Measurements from ENCODE around the gene DHRS3. TPM values are rescaled to one million over a fixed set of nuclear protein-coding genes. Genes with fewer than 3 reads are reported as not detected.

The DHRS3 gene
- total RNA-seq, 4 donors from 2014 or later = 73.3 to 86.9 (median 80.2) TPM

DNA sequence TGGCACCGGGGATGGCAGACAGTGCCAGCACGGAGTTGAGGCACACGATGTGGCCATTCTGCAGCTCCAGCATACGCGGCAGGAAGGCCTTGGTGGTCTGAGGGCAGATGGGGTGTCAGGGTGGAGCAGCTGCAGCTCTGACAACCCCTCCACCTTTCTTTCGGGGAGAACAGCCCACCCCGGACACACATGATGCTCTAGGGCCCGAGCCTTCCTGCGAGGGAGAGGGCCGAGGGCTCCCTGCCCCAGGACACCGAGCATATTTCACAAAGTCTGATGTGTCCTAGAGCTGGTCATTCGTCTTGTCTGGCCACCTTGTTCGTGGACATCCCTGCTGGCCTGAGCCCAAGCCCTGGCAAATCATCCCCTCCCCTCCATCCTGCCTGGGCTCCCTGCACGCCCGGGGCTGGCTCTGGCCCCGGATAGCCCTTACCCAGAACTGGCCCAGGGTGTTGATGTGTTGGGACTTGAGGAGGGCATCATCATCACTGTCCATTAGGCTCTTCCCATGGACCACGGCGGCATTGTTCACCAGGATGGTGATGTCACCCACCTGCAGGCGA lies 39.1 kb downstream of the DHRS3 start:
- TF ChIP-seq EP300 (IDR thresholded peaks at IDR 0.05) = no peak
- TF ChIP-seq POLR2A (IDR thresholded peaks at IDR 0.05) = no peak
- TF ChIP-seq POLR2AphosphoS5 (IDR thresholded peaks at IDR 0.05) = no peak
- Histone ChIP-seq H3K4me3 (no peak overlapping the region), H3K27me3 (no peaks in the 10 kb centered on the region), H3K27ac (no peak overlapping the region), H3K9me3 (no peaks in the 10 kb centered on the region), H3K36me3 (peaks cover 54% of the 10 kb centered on the region), H3K4me1 (peaks cover 14% of the 10 kb centered on the region)
- DNase-seq (ENCODE audit: low spot score in 2 of 2) = no peak
- WGBS = 91% methylated on average over 9 of the region's 19 CpGs

DNA sequence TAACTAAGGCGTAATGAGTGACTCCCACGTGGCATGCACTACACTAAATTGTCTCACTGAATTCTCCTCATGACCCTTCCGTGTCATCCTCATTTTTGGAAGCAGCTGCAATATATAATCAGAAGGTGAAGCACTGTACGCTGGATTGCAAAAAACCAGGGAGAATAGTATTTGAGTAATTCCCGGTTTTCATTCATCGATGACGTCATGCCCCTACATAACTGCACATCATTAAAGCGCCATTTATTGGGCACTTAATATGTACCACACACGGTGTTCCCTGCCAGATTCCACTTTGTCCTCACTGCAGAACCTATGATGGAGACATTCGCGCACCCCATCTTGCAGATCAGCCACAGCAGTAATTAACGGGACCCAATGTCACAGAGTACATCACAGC lies 41.0 kb downstream of the DHRS3 start:
- Histone ChIP-seq H3K4me1 (peaks cover 18% of the 10 kb centered on the region), H3K27me3 (no peaks in the 10 kb centered on the region), H3K4me3 (no peak overlapping the region), H3K9me3 (no peaks in the 10 kb centered on the region), H3K27ac (no peak overlapping the region), H3K36me3 (peaks cover 70% of the 10 kb centered on the region)
- 93% methylated on average over 12 of the region's 12 CpGs for WGBS
- TF ChIP-seq, protein P1, sequence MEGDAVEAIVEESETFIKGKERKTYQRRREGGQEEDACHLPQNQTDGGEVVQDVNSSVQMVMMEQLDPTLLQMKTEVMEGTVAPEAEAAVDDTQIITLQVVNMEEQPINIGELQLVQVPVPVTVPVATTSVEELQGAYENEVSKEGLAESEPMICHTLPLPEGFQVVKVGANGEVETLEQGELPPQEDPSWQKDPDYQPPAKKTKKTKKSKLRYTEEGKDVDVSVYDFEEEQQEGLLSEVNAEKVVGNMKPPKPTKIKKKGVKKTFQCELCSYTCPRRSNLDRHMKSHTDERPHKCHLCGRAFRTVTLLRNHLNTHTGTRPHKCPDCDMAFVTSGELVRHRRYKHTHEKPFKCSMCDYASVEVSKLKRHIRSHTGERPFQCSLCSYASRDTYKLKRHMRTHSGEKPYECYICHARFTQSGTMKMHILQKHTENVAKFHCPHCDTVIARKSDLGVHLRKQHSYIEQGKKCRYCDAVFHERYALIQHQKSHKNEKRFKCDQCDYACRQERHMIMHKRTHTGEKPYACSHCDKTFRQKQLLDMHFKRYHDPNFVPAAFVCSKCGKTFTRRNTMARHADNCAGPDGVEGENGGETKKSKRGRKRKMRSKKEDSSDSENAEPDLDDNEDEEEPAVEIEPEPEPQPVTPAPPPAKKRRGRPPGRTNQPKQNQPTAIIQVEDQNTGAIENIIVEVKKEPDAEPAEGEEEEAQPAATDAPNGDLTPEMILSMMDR (IDR thresholded peaks at IDR 0.05) = no peak
- no peak for TF ChIP-seq POLR2A (IDR thresholded peaks at IDR 0.05)
- no peak for TF ChIP-seq POLR2AphosphoS5 (IDR thresholded peaks at IDR 0.05)
- DNase-seq (ENCODE audit: low spot score in 2 of 2) = no peak

DNA sequence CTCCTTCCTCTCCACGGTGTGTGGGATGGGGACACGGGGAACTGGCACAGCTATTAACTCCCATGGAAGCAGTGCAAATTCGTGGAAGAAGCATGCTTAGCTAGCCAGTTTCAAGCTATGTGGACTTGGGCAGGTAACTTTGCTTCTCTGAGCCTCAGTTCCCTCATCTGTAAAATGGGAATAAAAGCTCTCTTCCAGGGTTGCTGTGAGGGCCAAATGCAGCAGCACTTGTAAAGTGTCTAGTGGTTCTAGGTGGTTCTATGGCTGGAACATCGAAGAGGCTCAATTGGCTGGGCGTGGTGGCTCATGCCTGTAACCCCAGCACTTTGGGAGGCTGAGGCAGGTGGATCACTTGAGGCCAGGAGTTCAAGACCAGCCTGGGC lies 43.3 kb downstream of the DHRS3 start:
- Histone ChIP-seq H3K4me3 (no peak overlapping the region), H3K4me1 (peaks cover 4% of the 10 kb centered on the region), H3K36me3 (peaks cover 87% of the 10 kb centered on the region), H3K27ac (no peak overlapping the region), H3K27me3 (no peaks in the 10 kb centered on the region), H3K9me3 (no peaks in the 10 kb centered on the region)
- no peak for DNase-seq (ENCODE audit: low spot score in 2 of 2)
- 96% methylated on average over 5 of the region's 5 CpGs for WGBS
- TF ChIP-seq POLR2A (IDR thresholded peaks at IDR 0.05) (no peak), EP300 (IDR thresholded peaks at IDR 0.05) (no peak), POLR2AphosphoS5 (IDR thresholded peaks at IDR 0.05) (no peak)
- TF ChIP-seq, protein P1 (IDR thresholded peaks at IDR 0.05) = no peak

DNA sequence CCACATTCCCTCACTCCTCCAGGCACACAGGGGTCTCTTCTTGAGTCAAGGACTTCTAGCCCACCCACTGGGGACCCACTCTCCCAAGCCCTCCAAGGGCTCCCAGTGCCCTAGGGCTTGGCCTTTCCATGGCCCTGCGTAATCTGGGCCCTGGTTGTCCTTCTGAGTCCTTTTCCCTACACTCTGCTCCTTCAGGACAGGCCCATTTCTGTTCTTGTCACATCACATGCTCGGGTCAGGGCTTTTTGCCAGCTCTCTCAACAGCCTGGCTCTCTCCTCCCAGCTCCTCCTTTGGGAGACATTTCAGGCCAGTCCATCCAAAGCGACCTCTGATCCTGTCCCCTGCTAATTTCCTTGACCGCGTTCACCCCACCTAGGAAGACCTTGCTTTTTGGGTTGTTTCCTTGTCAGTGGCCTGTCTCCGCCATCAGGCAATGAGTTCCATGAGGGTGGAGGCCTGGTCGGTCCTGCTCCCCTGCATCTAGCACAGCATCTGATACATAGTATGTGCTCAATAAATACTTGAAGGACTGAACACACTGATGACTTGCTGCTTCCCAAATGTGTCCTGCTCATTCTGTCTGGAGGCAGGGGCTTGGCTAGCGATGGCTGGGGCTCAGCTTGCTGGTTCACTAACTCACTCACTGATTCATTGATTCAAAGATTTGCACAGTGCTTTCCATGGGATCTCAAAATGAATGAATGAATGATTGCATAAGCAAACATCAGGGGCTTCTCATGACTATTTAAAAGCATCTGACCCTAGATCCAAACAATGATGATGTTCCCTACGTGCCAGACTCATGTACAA lies 44.8 kb downstream of the DHRS3 start:
- peaks cover 81% of the 10 kb centered on the region for H3K36me3 ChIP-seq
- 89% methylated on average over 9 of the region's 9 CpGs for WGBS
- H3K4me3 ChIP-seq = no peak overlapping the region
- no peaks in the 10 kb centered on the region for H3K9me3 ChIP-seq
- no peaks in the 10 kb centered on the region for H3K27me3 ChIP-seq
- no peak for DNase-seq (ENCODE audit: low spot score in 2 of 2)
- TF ChIP-seq POLR2A (IDR thresholded peaks at IDR 0.05) (no peak), EP300 (IDR thresholded peaks at IDR 0.05) (no peak), POLR2AphosphoS5 (IDR thresholded peaks at IDR 0.05) (no peak)
- TF ChIP-seq, protein P1 (IDR thresholded peaks at IDR 0.05) = no peak
- peaks cover 4% of the 10 kb centered on the region for H3K4me1 ChIP-seq
- H3K27ac ChIP-seq = no peak overlapping the region

DNA sequence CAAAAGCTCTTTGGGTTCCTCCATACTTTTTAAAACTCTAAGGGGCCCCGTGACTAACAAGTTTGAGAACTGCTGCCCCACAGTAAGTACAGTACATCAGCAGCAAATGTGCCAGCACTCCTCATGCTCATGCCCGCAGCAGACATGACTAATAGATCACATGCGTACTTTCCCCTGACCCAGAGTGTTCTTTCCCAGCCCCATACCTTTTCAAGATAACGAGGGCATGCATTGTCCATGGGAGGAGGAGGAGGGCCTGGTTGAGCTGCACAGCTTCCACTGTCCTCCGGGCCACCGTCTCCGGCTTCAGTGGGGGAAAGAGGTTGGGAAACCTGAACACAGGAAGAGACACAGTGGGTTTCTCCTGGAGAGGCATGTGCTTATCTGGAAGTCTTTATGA lies 45.5 kb downstream of the DHRS3 start:
- DNase-seq (ENCODE audit: low spot score in 2 of 2) = no peak
- Histone ChIP-seq H3K27ac (no peak overlapping the region), H3K4me3 (no peak overlapping the region), H3K4me1 (peaks cover 4% of the 10 kb centered on the region), H3K27me3 (no peaks in the 10 kb centered on the region), H3K9me3 (no peaks in the 10 kb centered on the region), H3K36me3 (peaks cover 84% of the 10 kb centered on the region)
- TF ChIP-seq, protein P1 (IDR thresholded peaks at IDR 0.05) = no peak
- TF ChIP-seq POLR2AphosphoS5 (IDR thresholded peaks at IDR 0.05) = no peak
- TF ChIP-seq POLR2A (IDR thresholded peaks at IDR 0.05) = no peak
- TF ChIP-seq EP300 (IDR thresholded peaks at IDR 0.05) = no peak
- 91% methylated on average over 7 of the region's 7 CpGs for WGBS

Data from suprapubic skin (tissue), 4 donors.